Activated CD4-positive, alpha-beta T cell treated with anti-CD3 and anti-CD28 coated beads, Interleukin-2, amount 50 U/mL, for 4 hours (primary cell): ENCODE data around the gene GALNT16.
"Not testable (repeated sequence)": the region's sequence is repeated elsewhere in the genome, so short reads cannot be mapped to it uniquely, and the experiment has no call there.

ENCODE experiments used
- DNase-seq, 2 experiments: peaks; one replicate each; pipeline ENCODE4 v3.0.0-alpha.2; 2020

Gene GALNT16

GRCh38 chr14:69370061-69370460, 110.1 kb downstream of the GALNT16 start:
- no peak for DNase-seq

- DNase-seq = no peak
Measured at GRCh38 chr14:69372146-69372545, 112.2 kb downstream of the GALNT16 start.

GRCh38 chr14:69373104-69373503, 113.1 kb downstream of the GALNT16 start:
- no peak for DNase-seq

- DNase-seq = no peak
Measured at GRCh38 chr14:69374235-69374634, 114.3 kb downstream of the GALNT16 start.

GRCh38 chr14:69375182-69375581, 115.2 kb downstream of the GALNT16 start:
- DNase-seq = no peak

- DNase-seq = no peak
Measured at GRCh38 chr14:69375722-69376121, 115.8 kb downstream of the GALNT16 start.

GRCh38 chr14:69376439-69376838, 116.5 kb downstream of the GALNT16 start:
- DNase-seq = no peak

- no peak for DNase-seq
Measured at GRCh38 chr14:69378274-69378673, 118.3 kb downstream of the GALNT16 start.

GRCh38 chr14:69387311-69387710, 127.4 kb downstream of the GALNT16 start:
- DNase-seq = no peak

GRCh38 chr14:69391400-69391799, 131.4 kb downstream of the GALNT16 start:
- not testable (repeated sequence) for DNase-seq

GRCh38 chr14:69392481-69392880, 132.5 kb downstream of the GALNT16 start:
- no peak for DNase-seq

GRCh38 chr14:69395929-69396328, 136.0 kb downstream of the GALNT16 start:
- DNase-seq = no peak

- peak; percentile 93 for DNase-seq
Measured at GRCh38 chr14:69398053-69398817, 138.3 kb downstream of the GALNT16 start, which contains the start of the genes ERH and SLC39A9. Gene ERH (minus strand): TSS chr14:69398299. CDS start chr14:69398233, 66 bp downstream. Gene SLC39A9 (plus strand): TSS chr14:69398692. CDS start chr14:69399370, 678 bp downstream.

- DNase-seq = peak in 1 of 2 experiments; percentile 51
Measured at GRCh38 chr14:69398818-69399210, 138.9 kb downstream of the GALNT16 start.

GRCh38 chr14:69399750-69400149, 139.8 kb downstream of the GALNT16 start:
- DNase-seq = no peak

GRCh38 chr14:69400154-69400553, 140.2 kb downstream of the GALNT16 start:
- no peak for DNase-seq

GRCh38 chr14:69401841-69402240, 141.9 kb downstream of the GALNT16 start:
- DNase-seq = no peak

- no peak for DNase-seq
Measured at GRCh38 chr14:69404478-69404877, 144.5 kb downstream of the GALNT16 start.

GRCh38 chr14:69404883-69405282, 144.9 kb downstream of the GALNT16 start:
- no peak for DNase-seq

GRCh38 chr14:69405762-69406161, 145.8 kb downstream of the GALNT16 start:
- DNase-seq = no peak
